ENCODE measurements around the gene CENPP.

The CENPP gene

DNA sequence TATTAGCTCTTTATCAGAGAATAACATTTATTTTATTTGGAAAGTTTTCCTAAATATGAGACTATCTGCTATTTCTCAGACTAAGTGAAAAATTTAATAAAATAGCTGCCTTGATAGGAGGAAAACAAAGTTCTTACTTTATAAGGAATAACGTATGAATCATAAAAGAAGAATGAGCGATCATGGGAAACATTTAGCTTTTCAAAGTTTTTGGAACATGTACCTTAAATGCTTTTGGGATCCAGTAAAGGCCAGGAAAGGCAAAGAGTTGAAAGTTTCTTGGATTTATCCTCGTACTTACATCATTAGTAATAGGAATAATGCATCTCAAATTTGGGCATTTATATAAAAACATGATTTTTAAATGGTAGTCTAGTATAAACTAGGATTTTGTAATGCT lies 59.2 kb downstream of the CENPP start:
- Histone ChIP-seq H3K4me2 (ENCODE audit: low read length) (no peak overlapping the region), H3K9me3 (ENCODE audit: insufficient read depth, low read length) (no peaks in the 10 kb centered on the region), H4K20me1 (ENCODE audit: insufficient read depth, low read length) (no peaks in the 10 kb centered on the region), H3K27me3 (ENCODE audit: low read depth, low read length) (no peaks in the 10 kb centered on the region), H3K27ac (ENCODE audit: low read length) (no peak overlapping the region), H3K9ac (ENCODE audit: low read length) (no peak overlapping the region), H3K4me1 (ENCODE audit: low read length) (no peaks in the 10 kb centered on the region), H3K4me3 (ENCODE audit: low read length) (no peak overlapping the region), H3K36me3 (replicated peaks; ENCODE audit: low read depth, low read length) (no peaks in the 10 kb centered on the region), H3K79me2 (ENCODE audit: low read length) (no peaks in the 10 kb centered on the region), H2AFZ (ENCODE audit: low read depth, low read length) (no peak overlapping the region)
- no peak for TF ChIP-seq EZH2phosphoT487 (IDR thresholded peaks at IDR 0.05; ENCODE audit: low read depth)
- TF ChIP-seq, protein P1, sequence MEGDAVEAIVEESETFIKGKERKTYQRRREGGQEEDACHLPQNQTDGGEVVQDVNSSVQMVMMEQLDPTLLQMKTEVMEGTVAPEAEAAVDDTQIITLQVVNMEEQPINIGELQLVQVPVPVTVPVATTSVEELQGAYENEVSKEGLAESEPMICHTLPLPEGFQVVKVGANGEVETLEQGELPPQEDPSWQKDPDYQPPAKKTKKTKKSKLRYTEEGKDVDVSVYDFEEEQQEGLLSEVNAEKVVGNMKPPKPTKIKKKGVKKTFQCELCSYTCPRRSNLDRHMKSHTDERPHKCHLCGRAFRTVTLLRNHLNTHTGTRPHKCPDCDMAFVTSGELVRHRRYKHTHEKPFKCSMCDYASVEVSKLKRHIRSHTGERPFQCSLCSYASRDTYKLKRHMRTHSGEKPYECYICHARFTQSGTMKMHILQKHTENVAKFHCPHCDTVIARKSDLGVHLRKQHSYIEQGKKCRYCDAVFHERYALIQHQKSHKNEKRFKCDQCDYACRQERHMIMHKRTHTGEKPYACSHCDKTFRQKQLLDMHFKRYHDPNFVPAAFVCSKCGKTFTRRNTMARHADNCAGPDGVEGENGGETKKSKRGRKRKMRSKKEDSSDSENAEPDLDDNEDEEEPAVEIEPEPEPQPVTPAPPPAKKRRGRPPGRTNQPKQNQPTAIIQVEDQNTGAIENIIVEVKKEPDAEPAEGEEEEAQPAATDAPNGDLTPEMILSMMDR (IDR thresholded peaks at IDR 0.05; ENCODE audit: low read depth, low read length) = no peak

DNA sequence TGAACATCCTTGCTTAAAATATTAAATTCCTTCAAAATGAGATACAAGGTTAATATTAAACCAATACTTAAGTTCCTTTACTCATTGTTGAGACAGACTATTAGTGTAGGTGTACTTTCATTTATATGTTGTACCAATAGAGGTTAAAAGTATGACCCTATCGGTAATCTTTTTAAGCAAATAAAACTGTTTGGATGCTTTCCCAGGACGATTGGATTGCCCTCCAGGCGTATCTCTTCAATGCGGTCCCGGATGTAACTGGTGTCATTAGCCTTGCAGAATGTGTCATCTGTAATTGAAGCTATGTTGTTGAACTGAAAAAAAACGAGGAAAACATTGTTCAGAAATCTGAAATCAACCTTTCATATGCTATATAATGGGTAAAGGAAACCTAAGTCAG lies 59.7 kb downstream of the CENPP start:
- Histone ChIP-seq H2AFZ (ENCODE audit: low read depth, low read length) (no peak overlapping the region), H3K27ac (ENCODE audit: low read length) (no peak overlapping the region)
- no peak for TF ChIP-seq EZH2phosphoT487 (IDR thresholded peaks at IDR 0.05; ENCODE audit: low read depth)
- TF ChIP-seq, protein P1 (IDR thresholded peaks at IDR 0.05; ENCODE audit: low read depth, low read length) = no peak

GRCh38 chr9:92385953-92386352 lies 60.2 kb downstream of the CENPP start:
- Histone ChIP-seq H3K4me2 (ENCODE audit: low read length) (no peak overlapping the region), H3K27ac (ENCODE audit: low read length) (no peak overlapping the region)

More for the DNA sequence above, 59.7 kb downstream of the CENPP start:
- no peak overlapping the region for H3K4me3 ChIP-seq (ENCODE audit: low read length)
- no peaks in the 10 kb centered on the region for H3K79me2 ChIP-seq (ENCODE audit: low read length)
- H3K9me3 ChIP-seq (ENCODE audit: insufficient read depth, low read length) = no peaks in the 10 kb centered on the region
- H4K20me1 ChIP-seq (ENCODE audit: insufficient read depth, low read length) = no peaks in the 10 kb centered on the region
- no peak overlapping the region for H3K4me2 ChIP-seq (ENCODE audit: low read length)
- no peak overlapping the region for H3K9ac ChIP-seq (ENCODE audit: low read length)
- no peaks in the 10 kb centered on the region for H3K27me3 ChIP-seq (ENCODE audit: low read depth, low read length)
- no peaks in the 10 kb centered on the region for H3K36me3 ChIP-seq (replicated peaks; ENCODE audit: low read depth, low read length)
- no peaks in the 10 kb centered on the region for H3K4me1 ChIP-seq (ENCODE audit: low read length)

DNA sequence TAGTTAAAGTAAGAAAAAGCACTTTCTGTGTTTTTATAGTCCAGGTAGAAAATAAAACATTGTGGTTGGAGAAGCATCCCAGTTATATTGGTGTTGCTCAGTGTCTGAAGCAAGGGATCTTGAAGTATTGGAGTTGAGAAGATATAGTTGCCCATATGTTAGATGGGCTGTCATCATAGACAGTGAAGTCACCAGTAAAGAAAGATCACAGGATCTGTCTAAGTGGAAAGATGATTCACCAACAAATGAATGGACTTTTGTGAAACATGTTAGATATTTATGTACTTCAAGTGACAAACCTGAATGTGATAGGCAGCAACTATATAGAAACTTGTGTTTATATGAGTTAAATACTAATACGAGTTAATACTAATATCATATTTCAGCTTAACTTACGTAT lies 66.9 kb downstream of the CENPP start:
- H3K27ac ChIP-seq (ENCODE audit: low read length) = no peak overlapping the region
- H3K9ac ChIP-seq (ENCODE audit: low read length) = no peak overlapping the region
- no peak overlapping the region for H3K4me2 ChIP-seq (ENCODE audit: low read length)
- no peaks in the 10 kb centered on the region for H3K4me1 ChIP-seq (ENCODE audit: low read length)
- H3K79me2 ChIP-seq (ENCODE audit: low read length) = no peaks in the 10 kb centered on the region
- H3K27me3 ChIP-seq (ENCODE audit: low read depth, low read length) = no peaks in the 10 kb centered on the region
- no peaks in the 10 kb centered on the region for H3K9me3 ChIP-seq (ENCODE audit: insufficient read depth, low read length)
- no peaks in the 10 kb centered on the region for H4K20me1 ChIP-seq (ENCODE audit: insufficient read depth, low read length)
- no peak overlapping the region for H3K4me3 ChIP-seq (ENCODE audit: low read length)
- no peak overlapping the region for H2AFZ ChIP-seq (ENCODE audit: low read depth, low read length)
- H3K36me3 ChIP-seq (replicated peaks; ENCODE audit: low read depth, low read length) = no peaks in the 10 kb centered on the region
- TF ChIP-seq, protein P1 (IDR thresholded peaks at IDR 0.05; ENCODE audit: low read depth, low read length) = no peak
- no peak for TF ChIP-seq EZH2phosphoT487 (IDR thresholded peaks at IDR 0.05; ENCODE audit: low read depth)

More at GRCh38 chr9:92385953-92386352, 60.2 kb downstream of the CENPP start:
- Histone ChIP-seq H2AFZ (ENCODE audit: low read depth, low read length) (no peak overlapping the region), H3K36me3 (replicated peaks; ENCODE audit: low read depth, low read length) (no peaks in the 10 kb centered on the region), H3K4me1 (ENCODE audit: low read length) (no peaks in the 10 kb centered on the region), H4K20me1 (ENCODE audit: insufficient read depth, low read length) (no peaks in the 10 kb centered on the region), H3K9ac (ENCODE audit: low read length) (no peak overlapping the region), H3K79me2 (ENCODE audit: low read length) (no peaks in the 10 kb centered on the region), H3K27me3 (ENCODE audit: low read depth, low read length) (no peaks in the 10 kb centered on the region), H3K9me3 (ENCODE audit: insufficient read depth, low read length) (no peaks in the 10 kb centered on the region), H3K4me3 (ENCODE audit: low read length) (no peak overlapping the region)
- TF ChIP-seq EZH2phosphoT487 (IDR thresholded peaks at IDR 0.05; ENCODE audit: low read depth) = no peak
- TF ChIP-seq, protein P1 (IDR thresholded peaks at IDR 0.05; ENCODE audit: low read depth, low read length) = no peak
